T-helper 2 cell (primary cell): ENCODE measurements around the gene ZNF775.

Experiments used
- DNase-seq, 5 experiments: peaks; one replicate each; pipeline versions ENCODE4 v3.0.0 to v3.0.0-alpha.2; 2012 to 2022

ZNF775 gene

DNA sequence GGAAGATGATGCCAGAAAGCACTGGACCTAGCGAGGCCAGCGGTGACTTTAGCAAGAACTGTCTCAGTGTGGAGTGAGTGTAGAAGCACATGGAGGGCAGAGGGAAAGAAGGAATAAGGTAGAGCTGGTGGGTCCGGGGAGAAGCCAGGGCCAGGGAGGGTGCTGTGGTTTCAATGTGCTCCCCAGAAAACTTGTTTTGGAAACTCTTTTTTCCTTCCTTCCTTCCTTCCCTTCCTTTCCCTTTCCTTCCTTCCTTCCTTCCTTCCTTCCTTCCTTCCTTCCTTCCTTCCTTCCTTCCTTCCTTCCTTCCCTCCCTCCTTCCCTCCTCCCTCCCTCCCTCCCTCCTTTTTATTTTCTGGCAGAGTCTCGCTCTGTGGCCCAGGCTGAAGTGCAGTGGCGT, 32.2 kb upstream of the ZNF775 start:
- no peak for DNase-seq

DNA sequence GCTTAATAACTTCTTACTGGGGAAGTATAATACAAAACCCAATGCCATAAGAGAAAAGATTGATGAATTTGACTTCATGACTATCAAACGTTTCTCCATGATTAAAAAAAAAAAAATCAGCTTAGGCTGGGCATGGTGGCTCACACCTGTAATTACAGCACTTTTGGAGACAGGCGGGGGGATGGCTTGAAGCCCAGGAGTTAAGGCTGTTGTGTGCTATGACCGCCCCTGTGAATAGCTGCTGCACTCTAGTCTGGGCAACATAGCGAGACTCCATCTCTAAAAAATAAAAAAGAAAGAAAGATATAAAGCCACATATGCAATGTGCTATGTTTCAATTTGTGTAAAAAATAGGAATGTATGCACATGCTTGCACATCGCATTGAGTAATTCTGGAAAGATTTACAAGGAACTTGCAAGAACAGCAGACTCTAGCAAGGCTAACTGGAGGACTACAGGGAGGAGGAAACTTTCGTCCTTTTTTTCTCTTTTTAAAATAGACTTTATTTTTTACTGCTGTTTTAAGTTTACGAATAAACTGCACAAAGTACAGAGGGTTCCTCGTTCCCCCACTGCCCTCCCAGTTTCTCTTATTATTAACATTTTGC, 27.4 kb upstream of the ZNF775 start:
- DNase-seq, result no peak

DNA sequence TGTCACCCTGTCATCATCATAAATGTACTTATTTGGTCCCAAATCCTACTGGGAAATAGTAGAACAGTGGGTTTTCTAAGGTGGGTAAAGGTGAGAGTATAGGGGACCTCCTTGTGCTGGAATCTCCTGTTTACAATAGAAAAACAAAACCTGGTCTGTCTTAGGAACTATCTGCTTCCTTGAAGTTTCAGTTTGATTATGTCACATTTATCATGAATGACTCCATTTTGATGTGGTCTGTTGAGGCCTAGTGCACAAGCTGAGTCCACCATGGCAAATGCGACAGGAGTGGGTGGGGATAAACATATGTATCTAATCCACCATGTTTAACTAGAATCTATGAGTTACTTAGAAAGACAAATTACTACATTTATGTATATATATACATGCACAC, 23.5 kb upstream of the ZNF775 start:
- no peak for DNase-seq

- peak in 2 of 5 experiments; percentile 43 to 67 for DNase-seq
These were observed 22.7 kb upstream of the ZNF775 start for GRCh38 chr7:150356265-150356897.

DNA sequence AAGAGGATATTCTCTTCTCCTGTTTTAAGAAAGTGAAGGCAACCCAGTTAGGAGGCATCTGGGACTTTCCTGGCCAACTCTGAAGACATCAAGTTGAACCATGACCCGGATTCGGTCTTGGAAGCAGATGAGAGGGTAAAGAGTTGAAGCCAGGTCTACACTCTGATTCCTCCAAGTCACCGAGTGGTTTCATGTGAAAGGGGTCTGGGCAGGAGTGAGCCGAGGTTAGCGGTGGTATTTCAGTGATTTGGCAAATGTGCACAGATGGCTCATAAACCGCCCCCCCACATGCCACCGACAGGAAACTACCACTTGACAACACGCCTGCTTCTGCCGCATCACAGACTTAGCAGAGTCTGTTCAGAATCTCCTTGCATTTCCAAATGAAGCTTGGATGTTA, 21.9 kb upstream of the ZNF775 start:
- DNase-seq, result peak in 4 of 5 experiments; percentile 36 to 85 (median 62)

DNA sequence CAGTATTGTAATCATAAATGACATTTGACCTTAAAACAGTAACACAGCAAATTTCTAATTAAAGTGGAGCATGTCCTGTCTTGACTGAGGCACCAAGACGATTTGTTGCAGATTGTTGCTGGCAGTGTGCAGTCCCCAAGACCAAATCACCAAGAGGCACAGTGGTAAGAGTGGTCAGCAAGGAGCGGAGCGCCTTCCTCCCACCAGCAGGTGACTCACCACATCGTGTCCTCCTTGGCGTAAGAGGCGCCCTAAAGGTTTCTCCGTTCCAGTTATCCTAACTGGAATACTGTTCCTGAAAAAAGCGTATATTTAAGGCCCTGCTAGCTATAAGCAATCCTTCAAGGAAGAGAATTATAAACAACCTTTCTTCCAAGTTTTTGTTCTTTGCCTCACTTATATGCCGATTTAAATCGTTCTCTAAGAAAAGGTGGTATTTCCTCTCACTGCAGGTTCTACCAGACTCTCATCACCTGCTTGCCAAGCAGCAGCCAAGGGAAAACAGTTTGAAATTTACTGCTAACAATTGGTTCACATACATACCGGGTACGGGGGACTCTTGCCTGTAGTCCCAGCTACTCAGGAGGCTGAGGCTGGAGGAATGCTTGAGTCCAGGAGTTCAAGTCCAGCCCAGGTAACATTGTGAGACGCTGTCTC, 21.2 kb upstream of the ZNF775 start:
- no peak for DNase-seq

- peak in 1 of 5 experiments; percentile 24 for DNase-seq
These were observed 20.7 kb upstream of the ZNF775 start for GRCh38 chr7:150358433-150358832.

DNA sequence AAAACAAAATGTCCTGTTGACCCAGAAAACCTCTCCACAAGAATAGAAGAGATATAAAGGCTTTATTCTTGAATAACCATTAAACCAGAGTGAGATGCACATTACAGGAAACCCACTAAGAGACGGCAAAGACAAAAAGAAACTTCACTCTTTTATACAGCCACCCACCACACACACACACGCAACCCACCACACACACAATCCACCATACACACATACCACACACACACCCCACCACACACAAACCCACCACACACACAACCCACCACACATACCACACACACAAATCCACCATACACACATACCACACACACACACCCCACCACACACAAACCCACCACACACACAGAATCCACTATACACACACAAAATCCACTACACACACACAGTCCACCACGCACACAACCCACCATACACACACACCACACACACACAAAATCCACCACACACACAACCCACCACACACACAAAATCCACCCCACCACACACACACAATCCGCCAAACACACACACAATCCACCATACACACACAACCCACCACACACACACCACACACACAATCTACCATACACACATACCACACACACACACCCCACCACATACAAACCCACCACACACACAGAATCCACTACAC, 20.0 kb upstream of the ZNF775 start:
- DNase-seq, result peak in 1 of 5 experiments; percentile 67

DNA sequence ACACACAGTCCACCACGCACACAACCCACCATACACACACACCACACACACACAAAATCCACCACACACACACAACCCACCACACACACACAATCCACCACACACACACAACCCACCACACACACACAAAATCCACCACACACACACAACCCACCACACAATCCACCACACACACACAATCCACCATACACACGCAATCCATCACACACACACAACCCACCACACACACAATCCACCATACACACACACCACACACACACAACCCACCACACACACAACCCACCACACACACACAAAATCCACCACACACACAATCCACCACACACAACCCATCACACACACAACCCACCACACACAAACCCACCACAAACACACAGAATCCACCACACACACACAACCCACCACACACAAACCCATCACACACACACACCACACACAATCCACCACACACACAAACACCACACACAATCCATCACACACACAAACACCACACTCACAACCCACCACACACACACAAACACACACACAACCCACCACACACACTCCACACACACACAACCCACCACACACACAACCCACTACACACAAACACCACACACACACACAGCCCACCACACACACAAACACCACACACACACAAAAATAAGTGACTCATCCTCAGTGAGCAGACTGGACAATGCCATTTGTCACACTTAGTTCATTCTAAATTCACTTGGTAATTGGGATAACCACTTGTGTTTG, 19.3 kb upstream of the ZNF775 start:
- peak in 1 of 5 experiments; percentile 28 for DNase-seq

- no peak for DNase-seq
These were observed 18.6 kb upstream of the ZNF775 start for GRCh38 chr7:150360363-150361058.

GRCh38 chr7:150361402-150361801, 17.7 kb upstream of the ZNF775 start:
- no peak for DNase-seq

- no peak for DNase-seq
These were observed 17.1 kb upstream of the ZNF775 start for GRCh38 chr7:150361807-150362621.

- DNase-seq, result no peak
These were observed 15.8 kb upstream of the ZNF775 start for GRCh38 chr7:150363370-150363769.

GRCh38 chr7:150363872-150364271, 15.3 kb upstream of the ZNF775 start:
- DNase-seq, result peak in 1 of 5 experiments; percentile 32

- no peak for DNase-seq
These were observed 13.9 kb upstream of the ZNF775 start for GRCh38 chr7:150365194-150365593.

- DNase-seq, result no peak
These were observed 13.3 kb upstream of the ZNF775 start for GRCh38 chr7:150365673-150366398.

- DNase-seq, result no peak
These were observed 11.4 kb upstream of the ZNF775 start for GRCh38 chr7:150367677-150368095.

GRCh38 chr7:150368096-150368883, 10.8 kb upstream of the ZNF775 start, which contains the start of gene REPIN1:
Gene REPIN1, plus strand, starts transcription at chr7:150368822. Its CDS starts 890 bp downstream, at chr7:150369712.
- peak; percentile 44 to 91 (median 65) for DNase-seq
